Adipocyte (in vitro differentiated cells): ENCODE measurements around the gene MAGI1.
A peak's percentile ranks its signal among the peaks of the same experiment; 100 is the strongest.

Experiments used
- DNase-seq: peaks from one replicate; pipeline ENCODE4 v3.0.0-alpha.2; 2015; ENCODE audit warnings: low read depth
- H3K27me3 ChIP-seq: replicated peaks from 2 replicates; pipeline ENCODE4 v1.7.0; 2013; ENCODE audit warnings: mild to moderate bottlenecking, low read length, moderate library complexity; ENCODE audit not compliant: control insufficient read depth, insufficient read depth
- H3K36me3 ChIP-seq: 2 replicates; pipeline ENCODE4 v1.7.0; 2013; ENCODE audit warnings: low read length, mild to moderate bottlenecking, moderate library complexity; ENCODE audit not compliant: control insufficient read depth, insufficient read depth, severe bottlenecking
- H3K4me1 ChIP-seq: 2 replicates; pipeline ENCODE4 v1.7.0; 2013; ENCODE audit warnings: mild to moderate bottlenecking, low read length, moderate library complexity; ENCODE audit not compliant: control insufficient read depth, insufficient read depth
- H3K4me3 ChIP-seq: 2 replicates; pipeline ENCODE4 v1.7.0; 2013; ENCODE audit warnings: mild to moderate bottlenecking, low read length, moderate library complexity
- H3K9ac ChIP-seq: 2 replicates; pipeline ENCODE4 v1.7.0; 2013; ENCODE audit warnings: mild to moderate bottlenecking, low read length, moderate library complexity
- H3K9me3 ChIP-seq: 2 replicates; pipeline ENCODE4 v1.7.0; 2013; ENCODE audit warnings: mild to moderate bottlenecking, low read length, moderate library complexity; ENCODE audit not compliant: control insufficient read depth

MAGI1 gene

GRCh38 chr3:66012711-66013110 lies 26.0 kb downstream of the MAGI1 start:
- H3K27me3 ChIP-seq, result no peaks in the 10 kb centered on the region
- H3K4me1 ChIP-seq, result no peaks in the 10 kb centered on the region
- H3K4me3 ChIP-seq, result no peak overlapping the region
- no peak for DNase-seq
- no peaks in the 10 kb centered on the region for H3K9me3 ChIP-seq
- H3K9ac ChIP-seq, result no peak overlapping the region
- no peaks in the 10 kb centered on the region for H3K36me3 ChIP-seq

DNA sequence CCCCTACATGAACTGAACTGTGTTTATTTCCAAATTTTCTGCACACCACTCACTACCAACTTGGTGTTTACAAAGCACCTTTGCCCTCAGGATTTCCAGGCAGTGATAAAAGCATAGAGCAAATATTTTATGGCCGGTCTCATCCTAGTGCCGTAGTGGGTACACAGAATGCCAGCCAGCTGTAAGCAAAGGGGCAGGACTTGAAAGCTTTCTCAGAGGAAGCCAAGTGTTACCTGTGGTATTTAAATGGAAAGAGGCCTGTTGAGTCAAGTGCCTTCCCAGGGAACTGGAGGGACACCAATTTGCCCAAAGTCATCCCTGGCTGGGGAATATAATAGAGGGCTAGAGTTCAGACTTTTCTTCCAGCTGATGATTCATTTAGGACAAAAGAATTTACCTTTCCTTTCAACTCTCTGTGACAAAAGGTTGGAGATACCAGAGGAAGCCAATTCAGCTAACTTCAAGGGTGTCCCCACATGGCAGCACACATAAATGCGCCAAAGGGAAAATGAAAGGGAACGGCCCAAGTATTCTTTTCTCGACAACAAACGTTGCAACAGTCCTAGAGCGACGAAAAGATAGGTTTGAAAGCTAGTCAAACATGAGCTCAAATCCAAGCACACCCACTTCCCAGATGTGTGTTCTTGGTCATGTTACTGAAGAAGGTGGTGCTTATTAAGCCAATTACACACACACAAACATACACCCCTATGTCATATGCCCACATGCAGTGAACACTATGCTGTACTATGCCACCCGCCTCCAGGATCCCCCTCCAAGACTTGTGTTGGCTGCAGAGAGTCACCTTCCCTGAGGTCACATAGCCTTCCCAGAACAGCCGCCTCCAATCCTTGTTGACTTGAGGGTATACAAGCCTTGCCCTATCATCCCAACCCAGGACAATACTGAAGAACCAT lies 27.7 kb downstream of the MAGI1 start:
- H3K4me1 ChIP-seq, result no peaks in the 10 kb centered on the region
- H3K9ac ChIP-seq, result no peak overlapping the region
- no peak overlapping the region for H3K4me3 ChIP-seq
- H3K27me3 ChIP-seq, result no peaks in the 10 kb centered on the region
- DNase-seq, result no peak
- no peaks in the 10 kb centered on the region for H3K9me3 ChIP-seq
- H3K36me3 ChIP-seq, result no peaks in the 10 kb centered on the region

DNA sequence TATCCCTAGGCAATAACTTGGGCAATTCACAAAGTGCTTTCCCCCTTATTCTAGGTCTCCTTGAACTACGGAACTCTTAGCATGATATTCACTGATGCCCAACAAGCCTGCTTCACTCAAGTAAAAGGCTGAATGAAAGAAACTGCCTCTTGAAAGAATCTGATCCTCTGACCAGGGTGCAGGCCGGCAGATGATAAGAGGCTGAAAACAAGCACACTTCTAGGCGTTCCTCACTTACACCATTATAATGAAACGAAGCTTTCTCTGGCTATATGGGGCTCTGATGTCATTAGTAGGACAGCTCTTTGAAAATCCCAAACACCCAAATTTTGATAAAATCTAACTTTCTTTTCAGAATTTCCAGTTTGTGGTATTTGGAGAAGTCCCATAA lies 28.4 kb downstream of the MAGI1 start:
- DNase-seq, result no peak
- Histone ChIP-seq H3K36me3 (no peaks in the 10 kb centered on the region), H3K27me3 (no peaks in the 10 kb centered on the region), H3K9ac (no peak overlapping the region), H3K9me3 (no peaks in the 10 kb centered on the region), H3K4me3 (no peak overlapping the region), H3K4me1 (no peaks in the 10 kb centered on the region)

- H3K36me3 ChIP-seq, result no peaks in the 10 kb centered on the region
- no peak overlapping the region for H3K4me3 ChIP-seq
- H3K4me1 ChIP-seq, result no peaks in the 10 kb centered on the region
- no peak overlapping the region for H3K9ac ChIP-seq
- H3K9me3 ChIP-seq, result no peaks in the 10 kb centered on the region
- DNase-seq, result no peak
- no peaks in the 10 kb centered on the region for H3K27me3 ChIP-seq
These were observed 34.5 kb downstream of the MAGI1 start for GRCh38 chr3:66004244-66004643.

- no peaks in the 10 kb centered on the region for H3K36me3 ChIP-seq
- peaks cover 3% of the 10 kb centered on the region for H3K4me1 ChIP-seq
- H3K9ac ChIP-seq, result no peak overlapping the region
- H3K27me3 ChIP-seq, result no peaks in the 10 kb centered on the region
- no peaks in the 10 kb centered on the region for H3K9me3 ChIP-seq
- DNase-seq, result no peak
- no peak overlapping the region for H3K4me3 ChIP-seq
These were observed 37.1 kb downstream of the MAGI1 start for GRCh38 chr3:66001626-66002025.

DNA sequence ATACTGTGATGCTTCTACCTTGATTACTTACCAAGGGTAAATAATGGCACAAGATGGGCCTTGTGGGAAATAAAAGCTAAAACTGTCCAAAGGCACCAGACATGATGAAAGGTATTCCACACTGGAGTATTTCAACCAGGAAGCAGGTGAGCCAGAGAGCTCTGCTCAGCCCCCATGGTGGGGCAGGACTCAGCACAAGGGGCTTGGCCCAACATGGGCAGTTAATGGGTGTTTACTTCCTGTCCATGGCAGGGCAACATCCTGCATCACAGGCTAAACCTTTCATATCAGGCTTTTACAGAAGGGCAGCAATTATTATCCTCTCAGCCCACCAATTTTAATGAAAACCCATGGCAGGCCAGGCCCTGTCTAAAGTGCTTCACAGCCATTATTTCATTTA lies 38.2 kb downstream of the MAGI1 start:
- Histone ChIP-seq H3K36me3 (no peaks in the 10 kb centered on the region), H3K4me1 (peaks cover 3% of the 10 kb centered on the region), H3K27me3 (no peaks in the 10 kb centered on the region), H3K4me3 (no peak overlapping the region), H3K9me3 (no peaks in the 10 kb centered on the region), H3K9ac (no peak overlapping the region)
- DNase-seq, result no peak

GRCh38 chr3:65999606-66000005 lies 39.1 kb downstream of the MAGI1 start:
- Histone ChIP-seq H3K9me3 (no peaks in the 10 kb centered on the region), H3K36me3 (no peaks in the 10 kb centered on the region), H3K4me1 (peaks cover 7% of the 10 kb centered on the region), H3K9ac (no peak overlapping the region), H3K27me3 (no peaks in the 10 kb centered on the region), H3K4me3 (no peak overlapping the region)
- no peak for DNase-seq

- no peak for DNase-seq
- no peaks in the 10 kb centered on the region for H3K9me3 ChIP-seq
- H3K4me1 ChIP-seq, result peaks cover 9% of the 10 kb centered on the region
- no peak overlapping the region for H3K9ac ChIP-seq
- no peaks in the 10 kb centered on the region for H3K27me3 ChIP-seq
- H3K4me3 ChIP-seq, result no peak overlapping the region
- H3K36me3 ChIP-seq, result no peaks in the 10 kb centered on the region
These were observed 42.1 kb downstream of the MAGI1 start for GRCh38 chr3:65996589-65996988.

DNA sequence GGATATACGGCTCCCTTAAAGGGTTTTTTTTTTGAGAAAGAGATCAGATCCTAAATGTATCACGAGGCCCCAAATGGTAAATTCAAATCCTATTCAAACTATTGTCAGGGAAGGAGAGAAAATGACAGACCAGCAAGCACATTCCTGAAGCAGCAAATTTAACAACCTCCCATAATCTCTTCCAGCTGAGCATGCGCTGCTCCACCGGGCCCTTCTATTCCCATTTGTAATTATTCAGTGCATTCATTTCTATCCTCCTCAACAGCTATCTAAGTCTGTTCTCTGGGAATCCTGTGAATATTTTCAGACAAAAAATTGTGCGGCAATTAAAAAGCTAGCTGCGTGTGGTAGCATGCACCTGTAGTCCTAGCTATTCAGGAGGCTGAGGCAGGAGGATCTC lies 43.2 kb downstream of the MAGI1 start:
- DNase-seq, result no peak
- H3K4me3 ChIP-seq, result no peak overlapping the region
- no peaks in the 10 kb centered on the region for H3K36me3 ChIP-seq

DNA sequence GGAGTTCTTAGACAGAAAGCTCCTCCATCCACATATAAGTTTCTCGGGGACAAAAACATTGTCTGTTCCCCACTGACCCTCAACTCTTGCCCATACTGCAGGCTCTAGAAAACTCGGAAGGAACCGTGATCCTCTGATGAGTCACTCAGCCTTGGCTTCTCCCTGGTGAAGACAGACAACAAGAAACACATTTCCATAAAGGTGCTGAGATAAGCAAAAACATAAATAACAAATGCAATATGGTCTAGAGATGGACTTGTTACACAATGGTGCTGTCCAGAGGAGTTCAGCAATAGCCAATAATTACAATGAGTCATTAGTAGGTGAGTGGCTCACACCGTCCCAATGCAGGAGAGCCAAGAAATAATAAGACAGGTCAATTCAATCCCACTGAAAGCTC lies 43.7 kb downstream of the MAGI1 start:
- Histone ChIP-seq H3K36me3 (no peaks in the 10 kb centered on the region), H3K4me1 (peaks cover 9% of the 10 kb centered on the region), H3K4me3 (no peak overlapping the region), H3K9ac (no peak overlapping the region), H3K27me3 (no peaks in the 10 kb centered on the region), H3K9me3 (no peaks in the 10 kb centered on the region)
- DNase-seq, result peak; percentile 54

More for the DNA sequence above, 43.2 kb downstream of the MAGI1 start:
- H3K9me3 ChIP-seq, result no peaks in the 10 kb centered on the region
- no peaks in the 10 kb centered on the region for H3K27me3 ChIP-seq
- peaks cover 9% of the 10 kb centered on the region for H3K4me1 ChIP-seq
- H3K9ac ChIP-seq, result no peak overlapping the region

GRCh38 chr3:65993134-65993900 lies 45.4 kb downstream of the MAGI1 start:
- no peak overlapping the region for H3K4me3 ChIP-seq
- H3K9ac ChIP-seq, result no peak overlapping the region
- H3K9me3 ChIP-seq, result no peaks in the 10 kb centered on the region
- H3K4me1 ChIP-seq, result peaks cover 9% of the 10 kb centered on the region
- no peak for DNase-seq
- H3K27me3 ChIP-seq, result no peaks in the 10 kb centered on the region
- H3K36me3 ChIP-seq, result no peaks in the 10 kb centered on the region
